Activated CD8-positive, alpha-beta memory T cell treated with anti-CD3 and anti-CD28 coated beads, Interleukin-2, amount 50 U/mL, for 24 hours (primary cell): Measurements from ENCODE around the gene PLPP1.

Source experiments
- DNase-seq: peaks from one replicate; pipeline ENCODE4 v3.0.0-alpha.2; 2020; ENCODE audit errors: extremely low read depth

PLPP1 gene

GRCh38 chr5:55409775-55410174, 125.0 kb downstream of the PLPP1 start:
- DNase-seq: no peak

- DNase-seq: no peak
These were observed 126.8 kb downstream of the PLPP1 start for GRCh38 chr5:55407984-55408383.

- DNase-seq: no peak
These were observed 127.6 kb downstream of the PLPP1 start for GRCh38 chr5:55407059-55407684.

- DNase-seq: no peak
These were observed 128.5 kb downstream of the PLPP1 start for GRCh38 chr5:55406292-55406691.

GRCh38 chr5:55402199-55402598, 132.6 kb downstream of the PLPP1 start:
- DNase-seq: no peak

- no peak for DNase-seq
These were observed 141.1 kb downstream of the PLPP1 start for GRCh38 chr5:55393501-55394175.

- no peak for DNase-seq
These were observed 142.1 kb downstream of the PLPP1 start for GRCh38 chr5:55392669-55393068.

GRCh38 chr5:55391707-55392106, 143.1 kb downstream of the PLPP1 start:
- DNase-seq: no peak

GRCh38 chr5:55387865-55388264, 146.9 kb downstream of the PLPP1 start:
- no peak for DNase-seq

GRCh38 chr5:55386356-55386755, 148.4 kb downstream of the PLPP1 start:
- DNase-seq: no peak

- DNase-seq: no peak
These were observed 148.9 kb downstream of the PLPP1 start for GRCh38 chr5:55385846-55386245.

- no peak for DNase-seq
These were observed 149.5 kb downstream of the PLPP1 start for GRCh38 chr5:55385227-55385626.

GRCh38 chr5:55384072-55384471, 150.7 kb downstream of the PLPP1 start:
- DNase-seq: no peak

GRCh38 chr5:55383254-55383653, 151.5 kb downstream of the PLPP1 start:
- DNase-seq: no peak

GRCh38 chr5:55377810-55378209, 157.0 kb downstream of the PLPP1 start:
- no peak for DNase-seq
